Measurements from ENCODE around the gene RMDN2. TPM values are rescaled to one million over a fixed set of nuclear protein-coding genes. Genes with fewer than 3 reads are reported as not detected.

RMDN2 gene
- total RNA-seq, 1 experiment from 2014 or later, result 3.0 TPM

DNA sequence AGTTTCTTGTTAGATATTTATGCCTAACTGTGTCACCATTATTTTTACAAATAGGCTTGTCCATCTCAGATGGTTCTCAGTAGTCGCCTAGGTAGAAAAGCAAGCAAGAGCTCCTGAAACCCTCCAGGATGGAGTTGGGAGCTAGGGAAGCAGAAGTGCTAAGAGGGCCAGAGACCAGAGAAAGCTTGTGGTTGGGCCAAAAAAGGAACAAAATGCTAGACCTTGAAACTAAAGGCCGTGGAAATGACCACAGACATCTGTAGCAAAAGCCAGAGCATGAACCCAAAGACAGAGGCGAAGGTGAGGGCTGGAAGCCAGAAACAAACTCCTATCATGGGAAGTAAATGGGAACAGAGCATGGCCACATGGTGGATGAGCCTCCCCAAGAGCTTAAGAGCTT lies 29.9 kb upstream of the RMDN2 start:
- no peak for TF ChIP-seq EZH2 (IDR thresholded peaks at IDR 0.05; ENCODE audit: borderline replicate concordance, low read depth, low read length, poor library complexity, severe bottlenecking)
- Histone ChIP-seq H3K27ac (ENCODE audit: low read depth, low read length, poor library complexity, severe bottlenecking) (no peak overlapping the region), H3K4me3 (ENCODE audit: low read depth, low read length, poor library complexity, severe bottlenecking) (no peak overlapping the region), H3K36me3 (ENCODE audit: insufficient read depth, low read length, poor library complexity, severe bottlenecking) (no peaks in the 10 kb centered on the region), H3K27me3 (replicated peaks; ENCODE audit: insufficient read depth, low read depth, low read length, poor library complexity) (no peaks in the 10 kb centered on the region), H3K9me3 (ENCODE audit: low read depth, low read length, poor library complexity, severe bottlenecking) (no peaks in the 10 kb centered on the region), H3K4me1 (ENCODE audit: insufficient read depth, low read length, poor library complexity, severe bottlenecking) (no peaks in the 10 kb centered on the region)
- ChIA-PET POLR2A (ENCODE audit: low non-redundant PET) (no interaction called here), CTCF (interaction anchor here (0.6 to 1.2 kb wide), 2 partner anchors 221 to 251 kb away, joined by 6 to 10 read pairs; no protein-coding TSS in a partner anchor)
- no peak for DNase-seq (ENCODE audit: low spot score)
- intact Hi-C loops (cut with micrococcal nuclease; ENCODE audit: unreplicated experiment), result loop anchor here (5.0 kb wide), 1 partner anchor 377 kb away; no protein-coding TSS in a partner anchor
- BruUV-seq (replicated peaks), result no TSS peak

DNA sequence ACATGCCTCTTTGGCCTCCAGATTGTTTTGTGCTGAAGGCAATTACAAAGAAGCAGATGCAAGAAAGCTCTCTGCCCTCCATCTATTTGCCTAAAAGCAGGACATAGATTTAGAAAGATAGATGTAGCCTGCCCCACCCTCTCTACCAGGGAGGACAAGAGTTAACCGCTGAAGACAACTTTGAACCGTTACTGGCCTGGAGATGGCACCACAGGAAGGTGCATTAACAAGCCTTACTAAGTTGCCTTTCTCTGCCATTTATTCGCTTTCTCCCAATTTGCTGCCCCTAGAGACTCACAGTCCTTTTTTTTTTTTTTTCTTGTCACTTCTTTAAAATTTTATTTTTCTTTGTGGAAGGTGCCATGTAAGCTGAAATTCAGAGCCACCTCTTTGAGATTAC lies 28.8 kb upstream of the RMDN2 start:
- no TSS peak for BruUV-seq (replicated peaks)
- ChIA-PET POLR2A (ENCODE audit: low non-redundant PET) (no interaction called here), CTCF (no interaction called here)
- Histone ChIP-seq H3K4me3 (ENCODE audit: low read depth, low read length, poor library complexity, severe bottlenecking) (no peak overlapping the region), H3K9me3 (ENCODE audit: low read depth, low read length, poor library complexity, severe bottlenecking) (no peaks in the 10 kb centered on the region), H3K4me1 (ENCODE audit: insufficient read depth, low read length, poor library complexity, severe bottlenecking) (no peaks in the 10 kb centered on the region), H3K36me3 (ENCODE audit: insufficient read depth, low read length, poor library complexity, severe bottlenecking) (no peaks in the 10 kb centered on the region), H3K27ac (ENCODE audit: low read depth, low read length, poor library complexity, severe bottlenecking) (no peak overlapping the region), H3K27me3 (replicated peaks; ENCODE audit: insufficient read depth, low read depth, low read length, poor library complexity) (no peaks in the 10 kb centered on the region)
- DNase-seq (ENCODE audit: low spot score), result peak; percentile 27
- intact Hi-C loops (cut with micrococcal nuclease; ENCODE audit: unreplicated experiment), result loop anchor here (5.0 kb wide), 1 partner anchor 376 kb away; no protein-coding TSS in a partner anchor
- peak; percentile 28; the same call in 1 of the 2 replicates for TF ChIP-seq CTCF (conservative IDR thresholded peaks at IDR 0.05; ENCODE audit: low read depth, low read length)
- no peak for TF ChIP-seq EZH2 (IDR thresholded peaks at IDR 0.05; ENCODE audit: borderline replicate concordance, low read depth, low read length, poor library complexity, severe bottlenecking)

- DNase-seq (ENCODE audit: low spot score), result no peak
- no peaks in the 10 kb centered on the region for H3K9me3 ChIP-seq (ENCODE audit: low read depth, low read length, poor library complexity, severe bottlenecking)
- no peaks in the 10 kb centered on the region for H3K27me3 ChIP-seq (replicated peaks; ENCODE audit: insufficient read depth, low read depth, low read length, poor library complexity)
- POLR2A ChIA-PET (ENCODE audit: low non-redundant PET), result no interaction called here
- intact Hi-C loops (cut with micrococcal nuclease; ENCODE audit: unreplicated experiment), result loop anchor here (5.0 kb wide), 1 partner anchor 375 kb away; no protein-coding TSS in a partner anchor
- TF ChIP-seq EZH2 (IDR thresholded peaks at IDR 0.05; ENCODE audit: borderline replicate concordance, low read depth, low read length, poor library complexity, severe bottlenecking), result no peak
- TF ChIP-seq CTCF (conservative IDR thresholded peaks at IDR 0.05; ENCODE audit: low read depth, low read length), result no peak
- no peak overlapping the region for H3K4me3 ChIP-seq (ENCODE audit: low read depth, low read length, poor library complexity, severe bottlenecking)
- BruUV-seq (replicated peaks), result no TSS peak
- no peak overlapping the region for H3K27ac ChIP-seq (ENCODE audit: low read depth, low read length, poor library complexity, severe bottlenecking)
- no peaks in the 10 kb centered on the region for H3K4me1 ChIP-seq (ENCODE audit: insufficient read depth, low read length, poor library complexity, severe bottlenecking)
- H3K36me3 ChIP-seq (ENCODE audit: insufficient read depth, low read length, poor library complexity, severe bottlenecking), result no peaks in the 10 kb centered on the region
- CTCF ChIA-PET, result interaction anchor here (0.6 kb wide), 1 partner anchor 483 kb away, joined by 4 read pairs; no protein-coding TSS in a partner anchor
Measured at GRCh38 chr2:37897511-37897910, 27.6 kb upstream of the RMDN2 start.

- POLR2A ChIA-PET (ENCODE audit: low non-redundant PET), result no interaction called here
- H3K4me1 ChIP-seq (ENCODE audit: insufficient read depth, low read length, poor library complexity, severe bottlenecking), result no peaks in the 10 kb centered on the region
- no peaks in the 10 kb centered on the region for H3K36me3 ChIP-seq (ENCODE audit: insufficient read depth, low read length, poor library complexity, severe bottlenecking)
- BruUV-seq (replicated peaks), result no TSS peak
- TF ChIP-seq EZH2 (IDR thresholded peaks at IDR 0.05; ENCODE audit: borderline replicate concordance, low read depth, low read length, poor library complexity, severe bottlenecking) (no peak), CTCF (conservative IDR thresholded peaks at IDR 0.05; ENCODE audit: low read depth, low read length) (no peak)
- CTCF ChIA-PET, result interaction anchor here (1.1 kb wide), 1 partner anchor 19 kb away, joined by 4 read pairs; no protein-coding TSS in a partner anchor
- H3K27ac ChIP-seq (ENCODE audit: low read depth, low read length, poor library complexity, severe bottlenecking), result no peak overlapping the region
- intact Hi-C loops (cut with micrococcal nuclease; ENCODE audit: unreplicated experiment), result loop anchor here (5.0 kb wide), 1 partner anchor 374 kb away; no protein-coding TSS in a partner anchor
- no peaks in the 10 kb centered on the region for H3K9me3 ChIP-seq (ENCODE audit: low read depth, low read length, poor library complexity, severe bottlenecking)
- H3K4me3 ChIP-seq (ENCODE audit: low read depth, low read length, poor library complexity, severe bottlenecking), result no peak overlapping the region
- no peaks in the 10 kb centered on the region for H3K27me3 ChIP-seq (replicated peaks; ENCODE audit: insufficient read depth, low read depth, low read length, poor library complexity)
- DNase-seq (ENCODE audit: low spot score), result no peak
Measured at GRCh38 chr2:37898448-37898847, 26.6 kb upstream of the RMDN2 start.

Measured in A673 (cell line).